HCT116 (cell line): ENCODE results near the gene ZNF266.

Source experiments
- CEBPB ChIP-seq: IDR thresholded peaks from 2 replicates; pipeline ENCODE4 v1.6.1; 2012; ENCODE audit warnings: low read depth
- CTCF ChIP-seq, 3 experiments: fragments of 200-600 bp in 1 of 3; sonication (generic) in 1 of 3; IDR thresholded peaks in 2 of 3; conservative IDR thresholded peaks in 1 of 3; 2 replicates each; pipeline ENCODE4 v1.5.1; 2012 to 2017; ENCODE audit warnings: low read depth in 2 of 3, low read length in 2 of 3, antibody characterized with exemption in 1 of 3, borderline replicate concordance in 1 of 3, control low read depth in 1 of 3, mild to moderate bottlenecking in 1 of 3, mixed read lengths in 1 of 3, mixed run types in 1 of 3, moderate library complexity in 1 of 3; ENCODE audit not compliant: insufficient read depth in 1 of 3
- ELF1 ChIP-seq: IDR thresholded peaks from 2 replicates; pipeline ENCODE4 v1.6.1; 2012; ENCODE audit warnings: low read depth, borderline replicate concordance
- EZH2 ChIP-seq: fragments of 200-600 bp; sonication (generic); IDR thresholded peaks from 2 replicates; pipeline ENCODE4 v1.6.1; 2017; ENCODE audit warnings: antibody characterized with exemption, mixed run types
- EZH2phosphoT487 ChIP-seq: fragments of 200-600 bp; IDR thresholded peaks from 2 replicates; pipeline ENCODE4 v1.6.1; 2018; ENCODE audit warnings: antibody characterized with exemption, borderline replicate concordance
- POLR2A ChIP-seq: IDR thresholded peaks from 2 replicates; pipeline ENCODE4 v1.7.0; 2011; ENCODE audit warnings: borderline replicate concordance; ENCODE audit not compliant: insufficient read depth, insufficient read length; ENCODE audit errors: extremely low read depth
- POLR2AphosphoS5 ChIP-seq: IDR thresholded peaks from 2 replicates; pipeline ENCODE4 v1.6.1; 2011; ENCODE audit warnings: mild to moderate bottlenecking, low read depth, low read length, moderate library complexity
- RAD21 ChIP-seq: IDR thresholded peaks from 2 replicates; pipeline ENCODE4 v1.6.1; 2012; ENCODE audit warnings: low read depth, mild to moderate bottlenecking
- SP1 ChIP-seq: IDR thresholded peaks from 2 replicates; pipeline ENCODE4 v1.6.1; 2012; ENCODE audit warnings: low read depth
- YY1 ChIP-seq: IDR thresholded peaks from 2 replicates; pipeline ENCODE4 v1.6.1; 2011; ENCODE audit warnings: low read length, low read depth, moderate library complexity, mild to moderate bottlenecking; ENCODE audit not compliant: insufficient replicate concordance; ENCODE audit errors: extremely low read depth
- TF ChIP-seq, protein P1 (sequence below): IDR thresholded peaks from 2 replicates; pipeline ENCODE4 v1.6.1; 2012; ENCODE audit warnings: low read depth
- TF ChIP-seq, protein P2 (sequence below): IDR thresholded peaks from 2 replicates; pipeline ENCODE4 v1.6.1; 2012

DNA sequence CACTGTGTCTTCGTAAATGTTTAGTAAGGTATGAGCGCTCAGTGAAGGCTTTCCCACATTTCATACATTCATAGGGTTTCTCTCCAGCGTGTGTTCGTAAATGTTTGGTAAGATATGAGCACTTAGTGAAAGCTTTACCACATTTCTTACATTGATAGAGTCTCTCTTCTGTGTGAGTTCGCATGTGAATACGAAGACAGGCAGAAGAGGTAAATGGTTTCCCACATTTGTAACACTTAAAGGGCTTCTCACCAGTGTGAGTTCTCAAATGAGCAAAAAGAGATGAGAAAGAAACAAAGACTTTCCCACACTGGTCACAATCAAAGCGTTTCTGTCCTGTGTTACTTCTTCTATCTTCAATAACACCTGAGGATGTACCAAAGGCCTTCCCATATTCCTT, 31.8 kb upstream of the ZNF266 start:
- TF ChIP-seq CTCF (IDR thresholded peaks at IDR 0.05 in 2 of 3, conservative IDR thresholded peaks at IDR 0.05 in 1 of 3; ENCODE audit: borderline replicate concordance in 1 of 3, insufficient read depth in 1 of 3, low read depth in 2 of 3, low read length in 2 of 3) (no peak), POLR2A (no peak), RAD21 (no peak), EZH2 (no peak), POLR2AphosphoS5 (no peak), YY1 (no peak), ELF1 (no peak), SP1 (no peak), EZH2phosphoT487 (no peak), CEBPB (no peak)
- TF ChIP-seq, protein P1, sequence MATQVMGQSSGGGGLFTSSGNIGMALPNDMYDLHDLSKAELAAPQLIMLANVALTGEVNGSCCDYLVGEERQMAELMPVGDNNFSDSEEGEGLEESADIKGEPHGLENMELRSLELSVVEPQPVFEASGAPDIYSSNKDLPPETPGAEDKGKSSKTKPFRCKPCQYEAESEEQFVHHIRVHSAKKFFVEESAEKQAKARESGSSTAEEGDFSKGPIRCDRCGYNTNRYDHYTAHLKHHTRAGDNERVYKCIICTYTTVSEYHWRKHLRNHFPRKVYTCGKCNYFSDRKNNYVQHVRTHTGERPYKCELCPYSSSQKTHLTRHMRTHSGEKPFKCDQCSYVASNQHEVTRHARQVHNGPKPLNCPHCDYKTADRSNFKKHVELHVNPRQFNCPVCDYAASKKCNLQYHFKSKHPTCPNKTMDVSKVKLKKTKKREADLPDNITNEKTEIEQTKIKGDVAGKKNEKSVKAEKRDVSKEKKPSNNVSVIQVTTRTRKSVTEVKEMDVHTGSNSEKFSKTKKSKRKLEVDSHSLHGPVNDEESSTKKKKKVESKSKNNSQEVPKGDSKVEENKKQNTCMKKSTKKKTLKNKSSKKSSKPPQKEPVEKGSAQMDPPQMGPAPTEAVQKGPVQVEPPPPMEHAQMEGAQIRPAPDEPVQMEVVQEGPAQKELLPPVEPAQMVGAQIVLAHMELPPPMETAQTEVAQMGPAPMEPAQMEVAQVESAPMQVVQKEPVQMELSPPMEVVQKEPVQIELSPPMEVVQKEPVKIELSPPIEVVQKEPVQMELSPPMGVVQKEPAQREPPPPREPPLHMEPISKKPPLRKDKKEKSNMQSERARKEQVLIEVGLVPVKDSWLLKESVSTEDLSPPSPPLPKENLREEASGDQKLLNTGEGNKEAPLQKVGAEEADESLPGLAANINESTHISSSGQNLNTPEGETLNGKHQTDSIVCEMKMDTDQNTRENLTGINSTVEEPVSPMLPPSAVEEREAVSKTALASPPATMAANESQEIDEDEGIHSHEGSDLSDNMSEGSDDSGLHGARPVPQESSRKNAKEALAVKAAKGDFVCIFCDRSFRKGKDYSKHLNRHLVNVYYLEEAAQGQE, result no peak
- TF ChIP-seq, protein P2, sequence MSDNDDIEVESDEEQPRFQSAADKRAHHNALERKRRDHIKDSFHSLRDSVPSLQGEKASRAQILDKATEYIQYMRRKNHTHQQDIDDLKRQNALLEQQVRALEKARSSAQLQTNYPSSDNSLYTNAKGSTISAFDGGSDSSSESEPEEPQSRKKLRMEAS, result no peak
